Tibial nerve (tissue), 4 donors: ENCODE results near the gene CMPK2.

Source experiments
- CTCF ChIP-seq, 5 experiments: fragments of 200-600 bp in 3 of 5; fragments of 450-650 bp in 2 of 5; sonication (generic) in 3 of 5; IDR thresholded peaks; one replicate each; pipeline ENCODE4 v1.5.1; 2016 to 2019; ENCODE audit warnings: antibody characterized with exemption in 5 of 5, mild to moderate bottlenecking in 3 of 5, moderate library complexity in 2 of 5
- EP300 ChIP-seq, 2 donors: sonication (generic); formaldehyde crosslinking; IDR thresholded peaks; one replicate each; pipeline ENCODE4 v1.6.1; 2017; ENCODE audit warnings: antibody characterized with exemption in 2 of 2, mild to moderate bottlenecking in 1 of 2
- POLR2A ChIP-seq, 2 donors: fragments of 450-650 bp; IDR thresholded peaks; one replicate each; pipeline ENCODE4 v1.6.1; 2017; ENCODE audit warnings: antibody characterized with exemption in 2 of 2, mild to moderate bottlenecking in 2 of 2, moderate library complexity in 2 of 2

- no peak for TF ChIP-seq POLR2A (IDR thresholded peaks at IDR 0.05)
- no peak for TF ChIP-seq CTCF (IDR thresholded peaks at IDR 0.05)
- TF ChIP-seq EP300 (IDR thresholded peaks at IDR 0.05) = no peak
Observed at GRCh38 chr2:6863792-6864191, 1.9 kb downstream of the CMPK2 start.
